Measurements from ENCODE around the gene DEPDC7.
"Not testable (repeated sequence)": the region's sequence is repeated elsewhere in the genome, so short reads cannot be mapped to it uniquely, and the experiment has no call there.

Gene DEPDC7

GRCh38 chr11:33015621-33016551 lies at the start of gene DEPDC7:
DEPDC7 (plus strand) TSS chr11:33015878; CDS start chr11:33015956, 78 bp downstream.
- peak; percentile 57 for DNase-seq (ENCODE audit: low read depth, low spot score)

DNA sequence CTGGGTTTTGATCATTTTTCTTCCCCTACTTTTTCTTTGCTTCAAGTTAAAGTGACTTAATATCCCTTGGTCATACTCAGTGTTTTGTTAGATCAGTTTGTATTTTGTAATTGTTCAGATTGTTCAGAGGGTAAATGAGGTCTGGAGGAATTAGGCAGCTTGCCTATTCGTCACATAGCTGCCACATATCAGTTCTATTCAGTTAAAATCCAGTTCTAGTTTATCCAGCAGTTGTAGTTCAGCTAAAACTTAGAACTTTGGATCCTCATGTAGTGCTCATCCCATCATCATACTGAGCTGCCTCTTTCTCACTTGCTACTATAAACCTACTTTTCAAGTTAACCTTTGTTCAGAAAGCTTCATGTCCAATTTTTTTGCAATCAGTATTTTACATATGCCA lies 47.1 kb upstream of the DEPDC7 start:
- DNase-seq (ENCODE audit: low read depth, low spot score): no peak

DNA sequence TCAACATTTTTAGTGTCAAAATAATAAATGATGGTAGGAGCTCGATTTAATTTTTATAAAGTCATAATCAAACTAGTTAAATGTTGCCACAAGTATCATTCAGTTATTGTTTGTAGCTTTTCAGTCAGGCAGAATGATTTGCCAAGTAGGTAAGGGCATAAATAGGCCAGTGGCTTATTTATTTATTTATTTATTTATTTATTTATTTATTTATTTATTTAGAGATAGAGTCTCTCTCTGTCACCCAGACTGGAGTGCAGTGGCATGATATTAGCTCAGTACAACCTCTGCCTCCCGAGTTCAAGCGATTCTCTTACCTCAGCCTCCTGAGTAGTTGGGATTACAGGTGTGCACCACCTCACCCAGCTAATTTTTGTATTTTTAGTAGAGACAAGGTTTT lies 43.4 kb upstream of the DEPDC7 start:
- DNase-seq (ENCODE audit: low read depth, low spot score): not testable (repeated sequence)

DNA sequence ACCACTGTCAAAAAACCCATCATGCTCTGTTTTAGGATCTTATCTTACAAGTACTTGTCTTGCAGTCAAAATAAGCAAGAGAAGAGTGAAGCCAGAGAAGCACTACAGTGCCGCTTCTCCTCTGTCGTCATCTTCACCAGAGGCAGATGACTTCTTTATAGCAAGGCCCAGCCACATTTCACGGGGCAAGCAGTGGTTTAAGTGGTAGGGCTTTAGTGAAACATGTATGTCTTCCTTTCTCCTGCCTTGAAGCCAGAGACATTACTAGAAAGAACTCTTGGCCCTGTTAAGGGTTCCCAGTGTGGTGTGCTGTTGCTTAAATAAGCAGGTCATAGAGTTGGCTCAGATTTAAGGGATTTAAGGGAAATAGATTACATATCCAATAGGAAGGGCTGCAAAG lies 42.9 kb upstream of the DEPDC7 start:
- DNase-seq (ENCODE audit: low read depth, low spot score): no peak

DNA sequence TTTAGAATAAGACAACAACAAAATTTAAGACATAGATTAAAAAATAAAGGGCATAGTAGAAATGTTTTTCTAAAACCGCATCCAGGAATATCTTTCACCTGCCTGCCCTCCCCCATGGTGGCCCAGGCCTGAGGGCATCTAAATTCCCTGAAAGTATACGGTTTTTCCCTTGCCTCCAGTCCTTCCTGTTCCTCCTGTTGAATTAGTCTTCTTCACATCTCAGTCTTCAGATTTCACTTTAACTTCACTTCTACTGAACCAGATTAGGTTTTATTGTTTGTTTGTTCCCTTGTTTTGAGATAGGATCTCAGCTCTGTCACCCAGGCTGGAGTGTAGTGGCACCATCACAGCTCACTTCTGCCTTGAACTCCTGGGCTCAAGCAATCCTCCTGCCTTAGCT lies 33.1 kb upstream of the DEPDC7 start:
- no peak for DNase-seq (ENCODE audit: low read depth, low spot score)

DNA sequence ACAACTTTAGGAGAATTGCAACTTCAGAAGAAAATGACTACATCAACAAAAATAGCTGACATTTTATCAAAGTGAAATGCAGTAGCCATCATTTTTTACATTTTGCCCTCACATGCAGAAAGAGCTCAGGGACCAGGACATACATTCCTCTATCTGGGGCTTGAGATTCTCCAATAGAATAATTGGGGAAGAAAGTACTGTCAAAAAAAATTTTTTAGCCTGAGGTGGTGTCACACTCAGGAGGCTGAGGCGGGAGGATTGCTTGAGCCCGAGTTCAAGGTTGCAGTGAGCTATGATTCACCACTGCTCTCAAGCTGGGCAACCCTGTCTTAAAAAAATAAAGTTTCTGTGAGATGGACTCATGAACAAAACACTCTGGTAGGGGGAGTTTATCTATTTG lies 32.2 kb upstream of the DEPDC7 start:
- no peak for DNase-seq (ENCODE audit: low read depth, low spot score)

- DNase-seq (ENCODE audit: low read depth, low spot score): no peak
Observed at GRCh38 chr11:32985600-32985999, 30.1 kb upstream of the DEPDC7 start.

DNA sequence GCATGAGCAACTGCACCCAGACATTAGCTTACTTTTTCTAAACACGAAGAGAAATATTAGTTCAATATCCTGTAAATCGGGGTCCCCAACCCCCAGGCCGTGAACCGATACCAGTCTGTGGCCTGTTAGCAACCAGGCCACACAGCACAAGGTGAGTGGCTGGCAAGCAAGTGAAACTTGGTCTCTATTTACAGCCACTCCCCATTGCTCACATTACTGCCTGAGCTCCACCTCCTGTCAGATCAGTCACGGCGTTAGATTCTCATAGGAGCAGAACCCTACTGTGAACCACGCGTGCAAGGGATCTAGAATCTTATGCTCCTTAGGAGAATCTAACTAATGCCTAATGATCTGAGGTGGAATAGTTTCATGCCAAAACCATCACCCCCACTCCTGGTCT lies 27.8 kb upstream of the DEPDC7 start:
- DNase-seq (ENCODE audit: low read depth, low spot score): no peak

GRCh38 chr11:32990481-32990880 lies 25.2 kb upstream of the DEPDC7 start:
- DNase-seq (ENCODE audit: low read depth, low spot score): no peak

DNA sequence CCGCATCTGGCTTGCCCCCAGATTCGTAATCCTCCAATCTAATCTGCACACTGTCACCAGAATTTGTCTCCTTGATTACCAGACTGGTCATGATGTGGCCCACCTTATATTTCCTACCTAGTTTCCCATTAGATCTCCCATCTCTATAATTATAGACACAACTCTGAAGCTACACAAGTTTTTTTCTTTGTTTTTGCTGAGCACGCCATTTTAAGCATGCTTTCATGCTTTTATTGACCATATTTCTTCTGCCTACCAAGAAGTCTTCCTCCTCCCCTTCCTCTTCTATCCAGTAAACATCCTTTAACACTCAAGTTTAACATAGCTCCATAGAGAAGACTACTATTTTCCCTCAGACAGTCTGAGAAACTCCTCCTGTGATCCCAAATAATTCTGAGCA lies 24.3 kb upstream of the DEPDC7 start:
- no peak for DNase-seq (ENCODE audit: low read depth, low spot score)

DNA sequence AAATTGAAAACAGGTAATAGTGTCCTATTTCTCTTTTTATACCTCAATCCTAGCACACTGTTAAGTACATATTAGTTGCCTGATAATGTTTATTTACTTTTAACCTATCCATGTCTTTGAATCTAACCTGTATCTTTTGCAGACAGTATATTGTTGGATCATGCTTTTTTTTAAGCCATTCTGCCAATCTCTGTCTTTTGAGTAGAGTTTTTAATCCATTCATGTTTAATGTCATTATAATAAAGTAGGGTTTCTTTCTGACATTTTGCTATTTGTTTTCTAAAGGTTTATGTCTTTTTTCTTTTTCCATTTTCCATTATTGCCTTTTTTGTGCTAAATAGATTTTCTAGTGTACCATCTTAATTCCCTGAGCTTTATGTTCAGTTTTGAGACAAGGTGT lies 23.8 kb upstream of the DEPDC7 start:
- DNase-seq (ENCODE audit: low read depth, low spot score): no peak

- DNase-seq (ENCODE audit: low read depth, low spot score): no peak
Observed at GRCh38 chr11:33000181-33000580, 15.5 kb upstream of the DEPDC7 start.

DNA sequence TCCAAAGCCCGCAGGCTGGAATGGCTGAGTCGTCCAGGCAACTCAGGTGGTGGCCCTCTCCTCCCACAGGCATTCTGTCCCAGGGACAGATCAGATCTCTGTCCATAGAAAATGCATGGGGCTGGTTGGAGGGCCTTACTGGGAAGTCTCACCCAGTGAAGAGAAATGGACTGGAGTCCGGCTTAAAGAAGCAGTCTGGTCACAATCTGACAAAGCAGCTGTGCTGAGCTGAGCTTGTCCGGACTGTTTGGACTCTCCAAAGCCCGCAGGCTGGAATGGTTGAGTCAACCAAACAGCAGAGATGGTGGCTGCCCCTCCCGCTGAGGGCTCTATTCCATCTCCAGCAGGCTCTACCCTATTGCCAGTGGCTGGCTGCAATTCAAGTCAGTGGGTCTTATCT lies 14.4 kb upstream of the DEPDC7 start:
- no peak for DNase-seq (ENCODE audit: low read depth, low spot score)

- DNase-seq (ENCODE audit: low read depth, low spot score): no peak
Observed at GRCh38 chr11:33001751-33002542, 13.7 kb upstream of the DEPDC7 start.

DNA sequence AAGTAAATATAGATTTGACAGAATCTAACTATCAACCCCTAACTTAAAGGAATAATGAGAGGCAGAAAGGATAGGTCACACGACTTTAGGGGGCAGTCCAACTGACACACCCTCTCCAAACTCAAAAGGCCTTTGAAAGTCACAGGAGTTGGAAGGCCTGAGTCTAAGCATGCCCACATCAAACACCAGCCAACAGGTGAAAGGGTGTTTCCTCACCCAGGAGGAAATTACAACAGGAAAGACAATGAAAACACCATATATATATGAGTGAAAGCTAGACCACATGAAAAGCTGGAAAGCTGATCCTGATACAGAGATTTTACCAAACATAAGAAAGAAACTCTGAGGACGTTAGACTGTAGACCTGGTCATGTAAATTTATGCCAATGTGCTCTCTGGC lies 10.5 kb upstream of the DEPDC7 start:
- no peak for DNase-seq (ENCODE audit: low read depth, low spot score)

DNA sequence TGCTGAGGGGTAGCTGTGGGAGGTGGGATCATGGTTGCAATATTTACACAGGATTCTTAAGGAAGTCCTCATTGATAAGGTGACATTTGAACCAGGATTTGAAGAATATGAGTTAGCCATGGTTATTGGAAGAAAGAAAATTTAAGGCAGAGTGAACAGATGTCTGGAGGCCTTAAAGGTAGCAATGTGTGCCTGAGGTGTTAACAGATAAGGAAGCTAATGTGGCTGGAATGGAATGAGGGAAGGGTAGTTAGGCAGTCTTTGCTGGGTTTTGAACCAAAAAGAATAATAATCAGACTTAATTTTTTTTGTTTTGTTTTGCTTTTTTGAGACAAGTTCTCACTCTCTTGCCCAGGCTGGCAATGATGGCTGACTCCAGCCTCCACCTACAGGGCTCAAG lies 9.7 kb upstream of the DEPDC7 start:
- no peak for DNase-seq (ENCODE audit: low read depth, low spot score)

GRCh38 chr11:33013755-33014154 lies 1.9 kb upstream of the DEPDC7 start:
- DNase-seq (ENCODE audit: low read depth, low spot score): no peak

GRCh38 chr11:33016654-33017053 lies 976 bp downstream of the DEPDC7 start:
- no peak for DNase-seq (ENCODE audit: low read depth, low spot score)

DNA sequence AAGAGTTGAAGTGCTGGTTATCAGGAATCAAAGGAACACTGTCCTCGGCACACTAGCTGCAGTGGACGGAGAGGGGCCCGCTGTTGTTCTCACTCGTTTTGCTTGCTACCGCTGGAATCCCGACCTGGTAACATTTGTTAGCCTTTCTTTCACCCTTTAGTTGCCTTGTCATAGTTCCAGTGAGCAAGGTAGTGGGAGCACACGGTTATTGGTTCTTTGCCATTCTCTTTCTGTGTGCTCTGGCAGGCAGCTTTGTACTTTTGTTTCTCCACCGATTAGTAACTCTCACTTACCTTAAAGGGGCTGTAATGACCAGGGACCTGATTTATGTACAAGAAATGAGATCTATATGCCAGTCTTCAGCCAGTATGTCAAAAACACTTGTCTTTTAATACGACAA lies 1.8 kb downstream of the DEPDC7 start:
- DNase-seq (ENCODE audit: low read depth, low spot score): no peak

- DNase-seq (ENCODE audit: low read depth, low spot score): no peak
Observed at GRCh38 chr11:33017965-33018364, 2.3 kb downstream of the DEPDC7 start.

DNA sequence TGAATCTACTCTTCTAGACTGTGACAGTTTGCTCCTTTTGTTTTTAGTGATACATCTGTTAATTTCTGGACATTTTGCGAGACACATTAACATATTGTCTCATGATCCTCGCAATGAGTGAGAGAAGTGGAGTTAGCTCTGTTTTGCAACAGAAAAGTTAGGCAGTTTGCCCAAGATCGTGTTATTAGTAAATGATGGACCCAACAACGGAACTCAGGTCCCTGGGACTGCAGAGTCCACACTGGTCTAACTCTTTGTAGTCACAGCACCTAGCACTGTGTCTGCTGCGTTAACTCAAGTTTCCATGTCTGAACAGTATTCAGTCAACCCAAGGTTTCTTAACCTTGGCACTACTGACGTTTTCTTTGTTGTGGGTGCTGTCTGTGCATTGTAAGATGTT lies 3.2 kb downstream of the DEPDC7 start:
- no peak for DNase-seq (ENCODE audit: low read depth, low spot score)

DNA sequence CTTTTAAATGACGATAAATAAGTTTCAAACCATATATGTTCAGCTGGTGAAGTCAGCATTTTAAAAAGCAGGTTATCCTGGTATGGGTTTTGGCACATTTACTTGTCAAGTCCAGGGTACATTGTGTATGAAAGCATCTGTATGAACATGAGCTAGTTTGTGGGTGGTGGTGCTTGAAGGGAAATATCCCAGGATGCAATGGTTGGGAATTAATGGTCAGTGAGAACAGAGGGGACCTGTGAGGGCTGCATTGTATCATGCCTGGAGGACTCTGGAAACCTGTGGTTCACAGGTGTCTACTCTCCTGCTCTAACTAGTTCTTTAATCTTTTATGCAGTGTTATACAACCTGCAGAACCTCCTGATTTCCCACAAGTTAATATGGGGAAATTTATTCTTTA lies 5.8 kb downstream of the DEPDC7 start:
- no peak for DNase-seq (ENCODE audit: low read depth, low spot score)

GRCh38 chr11:33021937-33022336 lies 6.3 kb downstream of the DEPDC7 start:
- DNase-seq (ENCODE audit: low read depth, low spot score): no peak
